GM18502 (cell line): Measurements from ENCODE around the gene IL2RG.

Experiments
- ATAC-seq: cut with Tn5 transposase; IDR thresholded peaks from one replicate; pipeline ENCODE4 v1.9.1; 2021; ENCODE audit warnings: mild to moderate bottlenecking; ENCODE audit not compliant: unreplicated experiment, poor library complexity

IL2RG gene

DNA sequence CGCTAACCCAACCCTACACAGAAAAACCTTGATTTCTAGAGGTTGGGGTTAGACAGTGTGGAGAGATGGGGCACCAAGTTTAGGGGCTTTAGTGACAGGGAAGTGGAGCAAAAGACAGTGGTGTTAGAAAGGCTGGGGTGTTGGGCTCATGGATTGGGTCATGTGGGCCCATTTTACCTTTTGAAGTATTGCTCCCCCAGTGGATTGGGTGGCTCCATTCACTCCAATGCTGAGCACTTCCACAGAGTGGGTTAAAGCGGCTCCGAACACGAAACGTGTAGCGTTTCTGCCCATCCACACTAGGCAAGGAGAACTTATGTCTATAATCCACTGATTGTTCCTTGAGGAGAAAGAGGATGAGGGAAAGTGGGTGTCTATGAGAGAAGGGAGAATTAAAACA is 2.3 kb downstream of the IL2RG start:
- no peak for ATAC-seq

DNA sequence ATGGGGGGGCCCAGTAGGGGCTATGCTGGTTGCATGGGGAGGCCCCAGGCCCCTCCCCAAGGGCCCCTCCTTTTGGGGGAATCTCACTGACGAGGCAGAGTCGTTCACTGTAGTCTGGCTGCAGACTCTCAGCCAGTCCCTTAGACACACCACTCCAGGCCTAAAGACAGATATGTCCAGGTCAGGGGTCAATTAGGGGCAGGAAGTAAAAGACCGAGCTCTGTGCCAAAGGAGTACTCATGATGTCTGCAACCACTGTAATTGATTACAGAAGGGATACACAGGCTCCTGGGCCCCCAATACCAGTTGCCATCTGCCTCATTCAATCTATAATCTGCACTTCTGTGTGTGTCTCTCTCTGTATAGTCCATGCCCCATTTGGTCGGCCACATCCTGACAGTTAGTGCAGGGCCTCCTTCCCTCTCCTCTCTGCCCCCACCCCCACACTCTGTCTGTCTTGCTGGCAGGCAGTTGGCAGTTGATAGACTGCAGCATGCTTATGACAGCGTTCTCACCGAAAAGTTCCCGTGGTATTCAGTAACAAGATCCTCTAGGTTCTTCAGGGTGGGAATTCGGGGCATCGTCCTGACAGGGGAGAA is 3.5 kb downstream of the IL2RG start:
- no peak for ATAC-seq

DNA sequence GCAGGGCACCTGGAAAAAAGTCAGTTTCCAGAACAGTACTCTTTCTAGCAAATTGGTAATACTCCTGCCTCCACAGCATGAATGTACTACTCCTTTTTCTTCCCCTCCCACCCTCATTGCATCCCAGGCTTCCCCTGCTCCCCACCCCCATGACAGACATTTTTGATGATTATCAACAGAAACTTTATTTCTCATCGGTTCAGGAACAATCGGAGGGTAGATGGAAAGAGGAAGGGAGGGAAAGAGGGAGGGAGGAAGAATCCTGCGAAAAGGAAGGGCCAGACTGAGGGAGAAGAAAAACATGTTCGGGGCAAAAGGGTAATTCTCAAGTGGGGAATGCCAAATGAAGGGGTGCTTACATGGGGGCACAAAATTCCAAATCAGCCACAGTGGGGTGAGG is 4.1 kb downstream of the IL2RG start:
- ATAC-seq: no peak

DNA sequence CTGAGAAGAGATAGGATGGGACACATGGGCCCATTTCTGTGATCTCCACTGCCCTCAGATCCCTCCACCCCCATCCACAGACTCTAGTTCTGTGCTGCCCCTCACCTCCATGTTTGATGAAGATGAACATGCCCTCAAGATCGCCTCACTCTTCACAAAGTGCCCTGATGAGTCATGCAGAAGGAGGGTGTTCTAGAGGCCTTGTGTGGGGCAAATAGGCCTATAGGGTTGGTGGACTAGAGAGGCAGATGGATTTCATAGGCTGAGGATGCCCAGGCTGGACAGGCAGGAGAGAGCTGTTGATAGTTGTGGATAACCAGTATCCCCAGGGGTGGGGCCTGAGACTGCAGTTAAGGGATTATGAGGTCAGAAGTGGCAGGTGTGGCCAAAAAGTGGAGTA is 5.0 kb downstream of the IL2RG start, which contains the start of gene CXorf65:
Gene CXorf65, minus strand, starts transcription at position 314 of the 400 bp plus-strand sequence. Its CDS starts 184 bp downstream, at position 130.
- ATAC-seq: no peak

DNA sequence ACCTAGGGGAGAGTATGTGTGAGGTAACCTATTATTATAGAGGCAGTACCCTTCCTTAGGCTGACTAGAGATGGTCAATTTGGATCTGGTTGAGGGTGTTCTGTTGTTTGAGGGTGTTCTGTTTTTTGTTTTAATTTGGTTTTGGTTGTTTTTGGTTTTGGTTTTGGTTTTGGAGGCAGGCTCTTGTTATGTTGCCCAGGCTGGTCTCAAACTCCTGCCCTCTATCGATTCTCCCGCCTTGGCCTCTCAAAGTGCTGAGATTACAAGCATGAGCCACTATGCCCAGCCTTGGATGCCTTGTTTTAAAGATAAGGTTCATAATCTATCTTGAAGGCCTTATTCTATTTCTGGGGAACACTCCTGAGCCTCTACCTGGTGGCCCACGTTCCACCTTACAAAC is 5.7 kb downstream of the IL2RG start:
- ATAC-seq: no peak

DNA sequence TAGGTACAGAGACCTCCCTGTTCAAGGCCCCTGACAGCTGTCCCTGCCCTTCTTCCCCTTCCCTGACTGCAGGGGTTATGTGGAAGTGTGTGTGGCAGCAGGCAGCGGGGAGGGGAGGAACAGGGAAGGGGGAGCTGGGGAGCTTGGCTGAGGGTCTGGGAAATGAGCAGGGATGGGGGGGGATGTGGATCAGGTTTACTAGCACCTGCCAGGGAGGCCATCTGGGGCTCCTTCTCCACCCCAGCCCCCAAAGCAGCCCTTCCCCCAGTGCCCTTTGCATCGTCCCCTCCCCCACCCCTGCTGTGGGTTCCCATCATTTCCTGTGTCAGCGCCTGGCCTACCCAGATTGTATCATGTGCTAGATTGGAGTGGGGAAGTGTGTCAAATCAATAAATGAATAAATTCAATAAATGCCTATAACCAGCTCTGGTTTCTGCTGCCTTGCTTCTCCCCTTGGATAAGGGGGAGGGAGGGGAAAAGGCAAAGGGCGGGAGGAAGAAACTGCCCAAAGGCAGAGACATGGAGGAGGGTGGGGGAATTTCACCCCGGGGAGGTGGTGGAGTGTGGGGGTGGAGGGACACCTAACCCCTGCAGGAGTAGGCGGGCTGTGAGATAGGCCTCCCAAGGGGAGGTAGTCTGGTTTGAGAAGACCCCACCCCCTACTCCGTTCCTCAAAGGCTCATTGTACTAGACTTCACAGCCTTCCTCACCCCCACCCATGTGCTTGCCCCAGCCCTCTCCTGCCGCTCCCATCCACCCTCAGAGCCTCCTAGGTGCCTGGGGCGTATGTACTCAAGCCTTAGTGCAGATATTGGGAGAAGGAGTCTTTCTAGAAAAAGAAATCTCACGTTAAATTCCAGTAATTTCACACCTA is 8.0 kb downstream of the IL2RG start:
- no peak for ATAC-seq

DNA sequence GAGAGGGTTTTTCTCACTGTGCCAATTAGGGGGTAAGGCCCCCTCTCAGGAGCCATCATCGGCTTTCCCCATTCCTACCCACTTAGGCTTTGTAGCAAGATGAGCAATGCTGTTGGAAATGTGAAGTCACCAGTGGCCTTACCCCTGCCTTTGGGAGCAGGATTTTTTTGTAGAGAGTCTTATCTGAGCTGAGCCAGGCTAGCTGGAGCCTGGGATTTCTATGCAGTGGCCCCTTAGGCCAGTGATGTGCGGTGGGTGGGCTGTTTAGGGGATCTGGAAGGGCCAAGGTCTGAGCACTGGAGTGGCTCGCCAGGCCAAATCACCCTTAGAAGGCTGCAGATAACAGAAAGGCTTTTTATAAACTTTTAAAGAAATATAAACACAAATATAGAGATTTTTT is 9.1 kb downstream of the IL2RG start:
- no peak for ATAC-seq

DNA sequence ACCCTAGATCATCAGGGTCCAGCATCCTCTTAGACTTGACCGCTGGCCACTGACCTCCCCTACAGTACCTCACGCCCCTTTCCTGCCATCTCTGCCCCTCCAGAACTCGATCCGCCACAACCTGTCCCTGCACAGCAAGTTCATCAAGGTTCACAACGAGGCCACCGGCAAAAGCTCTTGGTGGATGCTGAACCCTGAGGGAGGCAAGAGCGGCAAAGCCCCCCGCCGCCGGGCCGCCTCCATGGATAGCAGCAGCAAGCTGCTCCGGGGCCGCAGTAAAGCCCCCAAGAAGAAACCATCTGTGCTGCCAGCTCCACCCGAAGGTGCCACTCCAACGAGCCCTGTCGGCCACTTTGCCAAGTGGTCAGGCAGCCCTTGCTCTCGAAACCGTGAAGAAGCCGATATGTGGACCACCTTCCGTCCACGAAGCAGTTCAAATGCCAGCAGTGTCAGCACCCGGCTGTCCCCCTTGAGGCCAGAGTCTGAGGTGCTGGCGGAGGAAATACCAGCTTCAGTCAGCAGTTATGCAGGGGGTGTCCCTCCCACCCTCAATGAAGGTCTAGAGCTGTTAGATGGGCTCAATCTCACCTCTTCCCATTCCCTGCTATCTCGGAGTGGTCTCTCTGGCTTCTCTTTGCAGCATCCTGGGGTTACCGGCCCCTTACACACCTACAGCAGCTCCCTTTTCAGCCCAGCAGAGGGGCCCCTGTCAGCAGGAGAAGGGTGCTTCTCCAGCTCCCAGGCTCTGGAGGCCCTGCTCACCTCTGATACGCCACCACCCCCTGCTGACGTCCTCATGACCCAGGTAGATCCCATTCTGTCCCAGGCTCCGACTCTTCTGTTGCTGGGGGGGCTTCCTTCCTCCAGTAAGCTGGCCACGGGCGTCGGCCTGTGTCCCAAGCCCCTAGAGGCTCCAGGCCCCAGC is 10.5 kb downstream of the IL2RG start:
- ATAC-seq: no peak

DNA sequence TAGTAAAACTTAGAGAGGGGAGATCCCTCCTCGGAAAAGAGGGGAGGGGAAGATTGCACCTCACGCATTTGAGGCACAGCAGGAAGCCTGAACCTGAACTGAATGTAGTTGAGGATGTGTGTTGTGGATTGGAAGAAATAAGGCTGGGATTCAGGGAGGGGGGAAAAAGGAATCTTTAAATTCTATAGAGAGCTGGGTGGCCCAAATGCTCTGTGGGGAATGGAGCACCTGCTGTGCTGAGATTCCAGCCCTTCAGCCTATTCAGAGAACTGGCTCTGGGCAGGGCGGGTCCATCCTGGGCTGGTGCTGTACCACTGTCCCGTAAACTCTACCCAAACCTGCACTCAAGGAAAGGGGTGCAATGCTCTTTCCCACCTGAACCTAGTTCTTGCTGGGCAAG is 11.6 kb downstream of the IL2RG start:
- ATAC-seq: no peak

DNA sequence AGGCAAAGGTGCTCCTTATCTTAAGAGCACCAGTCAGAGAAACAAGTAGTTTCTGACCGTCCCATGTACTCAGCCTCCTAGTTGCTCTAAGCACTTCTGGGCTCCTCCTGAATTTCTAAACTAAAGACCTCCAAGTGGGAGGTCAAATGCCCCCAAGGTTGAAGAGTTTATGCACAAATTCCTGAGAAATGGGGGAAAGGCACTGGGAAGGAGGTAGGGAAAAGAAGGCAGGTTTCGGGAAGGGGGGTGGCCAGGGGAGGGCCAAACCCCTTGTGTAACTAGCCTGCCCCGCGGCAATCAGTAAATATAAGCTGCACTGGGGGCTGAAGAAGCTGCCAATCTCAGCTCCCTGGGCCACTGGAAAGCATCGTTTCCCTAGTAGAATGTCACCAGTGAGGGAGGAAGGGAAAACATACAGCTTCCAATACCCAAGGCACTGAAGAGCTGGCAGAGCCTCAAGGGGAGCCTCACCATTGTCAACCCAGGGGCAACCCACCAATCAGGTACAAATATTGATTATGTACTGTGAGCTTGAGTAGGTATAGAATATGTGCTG is 12.3 kb downstream of the IL2RG start:
- no peak for ATAC-seq

DNA sequence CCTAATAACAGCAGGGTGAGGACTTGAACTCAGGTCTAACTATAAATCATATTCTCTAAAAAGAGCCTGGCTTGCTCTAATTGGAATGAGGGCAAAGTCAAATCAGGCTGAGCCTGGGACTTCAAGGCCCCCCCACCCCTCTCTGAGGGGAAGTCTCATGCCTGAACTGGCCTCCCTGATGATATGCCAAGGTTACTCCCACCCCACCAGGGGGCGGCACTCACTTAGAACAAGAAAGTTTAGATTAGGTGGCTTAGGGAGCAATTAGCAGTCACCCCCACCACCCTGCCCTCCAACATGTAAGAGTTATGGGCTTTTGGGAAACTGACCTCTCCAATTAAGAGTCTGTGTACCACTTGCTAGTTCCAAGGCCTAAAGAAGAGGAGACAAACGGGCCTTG is 13.1 kb downstream of the IL2RG start:
- peak; percentile 34 for ATAC-seq

DNA sequence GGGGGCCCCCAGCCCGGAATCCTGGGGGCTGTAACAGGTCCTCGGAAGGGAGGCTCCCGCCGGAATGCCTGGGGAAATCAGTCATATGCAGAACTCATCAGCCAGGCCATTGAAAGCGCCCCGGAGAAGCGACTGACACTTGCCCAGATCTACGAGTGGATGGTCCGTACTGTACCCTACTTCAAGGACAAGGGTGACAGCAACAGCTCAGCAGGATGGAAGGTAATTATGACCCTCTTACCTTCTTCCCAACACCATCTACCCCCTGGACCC is 14.7 kb downstream of the IL2RG start:
- ATAC-seq: no peak

DNA sequence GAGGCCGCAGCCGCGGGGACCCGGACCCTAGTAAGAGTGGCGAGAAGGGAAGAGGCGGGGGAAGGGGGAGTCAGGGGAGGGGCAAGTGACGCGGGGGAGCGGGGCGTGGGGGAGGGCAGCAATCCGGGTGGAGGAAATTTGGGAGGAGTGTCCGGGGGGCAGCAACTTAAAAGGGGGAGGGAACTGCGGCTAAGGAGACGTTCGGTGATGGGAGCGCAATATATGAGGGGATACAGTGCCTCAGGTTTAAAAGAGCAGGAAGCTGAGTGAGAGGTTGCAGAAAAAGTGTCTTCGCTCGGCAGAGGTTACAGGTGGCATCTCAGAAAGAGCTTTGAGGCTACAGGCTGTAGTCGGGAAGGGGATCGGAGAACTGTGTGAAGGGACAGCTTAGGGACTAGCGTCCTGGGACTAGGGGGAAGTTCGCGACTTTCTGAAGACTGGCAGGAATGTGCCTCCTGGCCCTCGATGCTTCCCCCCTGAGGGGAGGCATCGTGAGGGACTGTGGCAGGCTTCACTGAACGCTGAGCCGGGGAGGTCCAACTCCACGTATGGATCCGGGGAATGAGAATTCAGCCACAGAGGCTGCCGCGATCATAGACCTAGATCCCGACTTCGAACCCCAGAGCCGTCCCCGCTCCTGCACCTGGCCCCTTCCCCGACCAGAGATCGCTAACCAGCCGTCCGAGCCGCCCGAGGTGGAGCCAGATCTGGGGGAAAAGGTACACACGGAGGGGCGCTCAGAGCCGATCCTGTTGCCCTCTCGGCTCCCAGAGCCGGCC is 15.2 kb downstream of the IL2RG start:
- peak; percentile 35 for ATAC-seq

DNA sequence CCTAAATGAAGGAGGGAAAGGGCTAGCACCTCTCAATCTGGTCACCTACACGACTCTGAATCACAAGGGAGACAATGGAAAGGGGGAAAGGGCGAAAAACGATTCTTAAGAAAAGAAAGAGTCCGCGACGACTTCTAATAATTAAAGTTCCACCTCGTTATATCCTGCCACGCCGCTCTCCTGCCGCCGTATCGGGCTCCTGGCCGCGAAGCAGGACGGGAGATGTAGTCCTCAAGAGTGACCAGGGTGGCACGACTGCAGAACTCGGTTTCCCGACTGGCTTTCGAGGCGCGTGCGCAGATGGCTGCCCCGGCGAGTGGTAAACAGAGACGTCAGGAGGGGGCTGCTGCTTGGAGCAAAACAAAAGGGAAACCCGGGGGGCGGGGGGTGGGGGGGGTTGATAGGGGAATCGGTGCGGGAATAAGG is 15.8 kb downstream of the IL2RG start, which contains the start of gene FOXO4:
Gene FOXO4, plus strand, starts transcription at position 297 of the 426 bp plus-strand sequence. CDS start 678 bp downstream, outside the sequence.
- ATAC-seq: peak; percentile 76

DNA sequence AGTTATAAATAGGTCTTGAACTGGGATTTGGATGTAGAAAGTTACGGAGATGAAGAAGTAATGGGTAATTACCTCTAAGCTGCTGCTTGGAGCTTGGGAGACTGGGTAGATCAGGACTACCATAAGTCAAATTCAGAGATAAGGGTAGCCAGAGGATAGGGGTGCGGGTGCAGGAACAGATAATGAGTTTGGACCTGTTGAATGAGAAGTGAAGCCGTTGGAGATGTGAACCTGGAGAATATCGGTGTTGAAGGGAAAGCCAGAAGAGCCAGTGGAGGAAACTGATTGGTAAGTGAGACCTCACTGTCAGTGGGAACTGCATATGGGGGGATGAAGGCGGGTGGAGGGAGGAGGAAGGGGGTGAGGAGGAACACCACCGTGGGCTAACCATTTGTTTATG is 16.3 kb downstream of the IL2RG start:
- ATAC-seq: no peak

DNA sequence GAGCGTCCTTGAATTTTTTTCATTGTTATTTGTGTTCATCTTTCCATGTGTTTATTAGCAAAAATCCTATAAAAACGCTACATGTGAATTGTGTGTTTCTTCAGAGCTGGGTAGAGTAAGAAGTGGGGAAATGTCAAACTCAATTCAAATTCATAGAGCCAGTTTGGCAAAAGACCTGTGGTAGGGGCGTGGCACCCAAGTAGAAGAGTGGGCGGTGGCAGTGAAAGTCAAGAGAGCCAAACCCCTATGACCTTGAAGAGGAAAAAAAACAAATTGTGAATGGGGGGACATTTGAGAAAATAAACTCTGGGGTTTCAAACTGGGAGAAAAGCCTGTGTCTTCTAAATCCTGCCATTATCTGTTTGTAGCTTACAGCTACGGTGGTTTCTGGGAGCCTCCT is 20.1 kb downstream of the IL2RG start:
- no peak for ATAC-seq

DNA sequence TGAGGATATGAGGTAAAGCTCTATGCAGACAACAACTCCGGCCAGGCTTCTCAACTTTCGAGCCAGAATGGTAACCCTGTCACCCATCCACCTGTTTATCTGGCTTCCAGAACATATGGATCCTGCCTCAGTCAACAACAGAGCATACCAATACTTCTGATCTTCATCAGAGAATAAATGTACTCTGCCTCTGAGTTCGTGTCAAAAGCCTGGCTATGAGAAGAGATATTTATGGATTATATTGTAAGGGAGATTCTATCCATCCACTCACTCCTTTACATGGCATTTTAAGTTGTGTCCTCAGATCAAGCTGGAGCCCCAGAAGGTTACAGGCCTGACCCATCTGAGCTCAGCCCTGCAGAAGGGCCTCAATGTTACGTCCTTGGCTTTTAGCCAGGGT is 25.5 kb downstream of the IL2RG start:
- no peak for ATAC-seq

DNA sequence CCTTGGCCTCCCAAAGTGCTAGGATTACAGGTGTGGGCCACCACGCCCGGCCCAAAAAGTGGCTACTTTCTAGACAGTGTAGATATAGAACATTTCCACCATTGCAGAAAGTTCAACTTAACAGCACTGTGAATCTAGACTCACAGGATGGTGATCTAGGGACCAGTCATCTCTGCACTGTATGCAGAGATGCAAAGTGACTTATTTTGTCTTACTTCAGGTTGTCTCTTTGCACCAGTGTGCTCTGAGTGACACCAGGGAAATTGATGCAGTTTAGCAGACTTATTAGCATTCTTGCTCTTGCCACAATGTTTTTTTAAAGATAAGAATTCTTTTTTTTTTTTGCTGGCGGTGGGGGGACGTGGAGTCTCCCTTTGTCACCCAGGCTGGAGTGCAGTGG is 28.6 kb downstream of the IL2RG start:
- ATAC-seq: no peak

DNA sequence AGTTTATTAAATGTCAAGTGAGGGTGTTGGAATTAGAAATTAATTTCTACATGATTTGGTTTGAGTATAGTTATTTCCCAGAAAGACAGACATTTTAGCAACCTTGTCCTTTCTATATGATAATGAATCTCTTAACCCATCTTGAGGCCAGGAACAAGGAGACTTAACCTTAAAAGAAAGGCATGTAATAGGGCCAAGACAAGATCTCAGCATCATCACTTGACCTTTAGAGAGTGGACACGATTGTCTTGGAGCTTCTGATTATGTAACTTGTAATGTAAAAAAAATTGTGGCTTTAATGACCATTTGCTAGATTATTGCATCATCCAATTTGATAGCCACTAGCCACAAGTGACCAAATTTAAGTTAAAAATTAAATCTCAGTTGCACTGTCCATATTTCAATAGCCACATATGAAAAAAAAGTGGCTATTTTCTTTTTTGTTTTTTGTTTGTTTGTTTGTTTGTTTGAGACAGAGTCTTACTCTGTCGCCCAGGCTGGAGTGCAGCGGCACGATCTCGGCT is 29.2 kb downstream of the IL2RG start:
- ATAC-seq: no peak
